Breast epithelium (tissue), 3 donors: Measurements from ENCODE around the gene CEP290.

ENCODE experiments used
- POLR2A ChIP-seq: fragments of 450-650 bp; IDR thresholded peaks from one replicate; pipeline ENCODE4 v1.6.1; 2016; ENCODE audit warnings: antibody characterized with exemption, mild to moderate bottlenecking, moderate library complexity
- POLR2AphosphoS5 ChIP-seq, 3 donors: sonication (generic); formaldehyde crosslinking; IDR thresholded peaks; one replicate each; pipeline ENCODE4 v1.6.1; 2017; ENCODE audit warnings: antibody characterized with exemption in 3 of 3

DNA sequence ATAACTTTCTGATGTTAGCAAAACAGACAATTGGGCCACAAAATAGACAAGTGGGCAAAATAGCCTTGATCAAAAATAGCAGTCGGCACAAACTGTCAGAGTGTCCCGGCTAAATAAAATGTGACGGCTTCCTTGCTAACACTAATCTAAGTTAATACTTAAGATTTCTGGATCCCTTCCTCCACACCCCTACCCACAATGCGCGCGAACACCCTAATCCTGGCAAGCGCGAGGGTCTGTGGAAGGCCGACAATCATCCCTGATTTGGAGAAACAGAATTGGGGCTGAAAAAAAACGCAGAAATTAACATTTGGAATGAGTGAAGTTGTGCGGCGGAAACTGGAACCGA, 489 bp downstream of the CEP290 start:
- TF ChIP-seq POLR2A, result no peak
- no peak for TF ChIP-seq POLR2AphosphoS5 (IDR thresholded peaks at IDR 0.05)
